Stomach (tissue), 19 donors: ENCODE results near the gene ZIC3. TPM values are rescaled to one million over a fixed set of nuclear protein-coding genes. Genes with fewer than 3 reads are reported as not detected.

Experiments used
- DNase-seq, 2 donors: peaks; one replicate each; pipeline versions ENCODE4 v3.0.0 to v3.0.0-alpha.2; 2013 to 2019
- H3K27ac ChIP-seq, 5 donors: fragments of 200-600 bp in 4 of 5; sonication (generic) in 4 of 5; one replicate each; pipeline ENCODE4 v1.5.1; 2013 to 2019; ENCODE audit warnings: mild to moderate bottlenecking in 1 of 5, moderate library complexity in 1 of 5
- H3K27me3 ChIP-seq, 3 donors: fragments of 200-600 bp; sonication (generic); one replicate each; pipeline ENCODE4 v1.5.1; 2017 to 2019; ENCODE audit warnings: mixed run types in 1 of 3
- H3K36me3 ChIP-seq, 4 donors: fragments of 200-600 bp; sonication (generic); 1 replicate in 3 of 4; 2 replicates in 1 of 4; pipeline ENCODE4 v1.5.1; 2016 to 2019
- H3K4me1 ChIP-seq, 4 donors: fragments of 200-600 bp; sonication (generic); one replicate each; pipeline ENCODE4 v1.5.1; 2016 to 2019
- H3K4me3 ChIP-seq, 4 donors: fragments of 200-600 bp; sonication (generic) in 3 of 4; one replicate each; pipeline ENCODE4 v1.5.1; 2016 to 2019; ENCODE audit warnings: mild to moderate bottlenecking in 1 of 4
- H3K9me3 ChIP-seq, 4 donors: fragments of 200-600 bp; sonication (generic); one replicate each; pipeline ENCODE4 v1.5.1; 2016 to 2019
- CTCF ChIP-seq, 7 experiments: fragments of 450-650 bp in 4 of 7; fragments of 200-600 bp in 3 of 7; sonication (generic) in 3 of 7; IDR thresholded peaks; one replicate each; pipeline ENCODE4 v1.5.1; 2016 to 2019; ENCODE audit warnings: antibody characterized with exemption in 7 of 7, control low read depth in 2 of 7, mild to moderate bottlenecking in 1 of 7
- EP300 ChIP-seq: sonication (generic); formaldehyde crosslinking; IDR thresholded peaks from one replicate; pipeline ENCODE4 v1.6.1; 2017; ENCODE audit warnings: antibody characterized with exemption
- POLR2A ChIP-seq, 4 donors: fragments of 450-650 bp; IDR thresholded peaks; one replicate each; pipeline ENCODE4 v1.6.1; 2016; ENCODE audit warnings: antibody characterized with exemption in 4 of 4, control low read depth in 2 of 4, mild to moderate bottlenecking in 1 of 4, moderate library complexity in 1 of 4
- POLR2AphosphoS5 ChIP-seq, 3 donors: sonication (generic); formaldehyde crosslinking; IDR thresholded peaks; one replicate each; pipeline ENCODE4 v1.6.1; 2016; ENCODE audit warnings: antibody characterized with exemption in 3 of 3
- WGBS, 5 donors: extraction: QIAGEN DNeasy Blood & Tissue Kit in 3 of 5; methylation state at CpG; one replicate each; pipeline versions ENCODE4 v1.1.5 to v1.1.7; 2013 to 2018; 5-methylcytosine and 5-hydroxymethylcytosine counted together
- intact Hi-C: fragments of 100-400 bp; cut with DNase I; formaldehyde crosslinking; loops from one replicate; pipeline ENCODE4 v1.15.1; 2023; ENCODE audit warnings: low total_unique reads
- long read RNA-seq, 10 donors: transcript quantifications; one replicate each; lab custom pipeline, GENCODE V29; 2026
- polyA plus RNA-seq, 3 donors: library from polyadenylated mRNA; stranded (reverse); fragments of 200-250 nt; gene quantifications; one replicate each; pipeline ENCODE4 v1.2.3, GENCODE V29; 2013
- total RNA-seq, 5 donors: library from RNA; depleted of rRNA; stranded (reverse); fragments of >200 nt; gene quantifications; one replicate each; pipeline versions ENCODE4 v1.1.0 to v1.2.3, GENCODE V29; 2014 to 2016
- donor health status: healthy with polysubstance abuse.
- donor health status: Bipolar disorder and iron deficiency.
- donor health status: healthy.

The ZIC3 gene
- not detected for total RNA-seq
- not detected for polyA plus RNA-seq
- long read RNA-seq, donor 1, result 0 reads
- long read RNA-seq, donor 2, result 0 reads
- long read RNA-seq, donor 3, result 0 reads
- long read RNA-seq, donor 4, result 0 reads
- long read RNA-seq, donor 5, result 0 reads
- long read RNA-seq, donor 6, result 0 reads
- long read RNA-seq, donor 7, result 0 reads
- long read RNA-seq, donor 8, result 0 reads
- long read RNA-seq, donor 9, result 0 reads
- long read RNA-seq, donor 10, result 0 reads

DNA sequence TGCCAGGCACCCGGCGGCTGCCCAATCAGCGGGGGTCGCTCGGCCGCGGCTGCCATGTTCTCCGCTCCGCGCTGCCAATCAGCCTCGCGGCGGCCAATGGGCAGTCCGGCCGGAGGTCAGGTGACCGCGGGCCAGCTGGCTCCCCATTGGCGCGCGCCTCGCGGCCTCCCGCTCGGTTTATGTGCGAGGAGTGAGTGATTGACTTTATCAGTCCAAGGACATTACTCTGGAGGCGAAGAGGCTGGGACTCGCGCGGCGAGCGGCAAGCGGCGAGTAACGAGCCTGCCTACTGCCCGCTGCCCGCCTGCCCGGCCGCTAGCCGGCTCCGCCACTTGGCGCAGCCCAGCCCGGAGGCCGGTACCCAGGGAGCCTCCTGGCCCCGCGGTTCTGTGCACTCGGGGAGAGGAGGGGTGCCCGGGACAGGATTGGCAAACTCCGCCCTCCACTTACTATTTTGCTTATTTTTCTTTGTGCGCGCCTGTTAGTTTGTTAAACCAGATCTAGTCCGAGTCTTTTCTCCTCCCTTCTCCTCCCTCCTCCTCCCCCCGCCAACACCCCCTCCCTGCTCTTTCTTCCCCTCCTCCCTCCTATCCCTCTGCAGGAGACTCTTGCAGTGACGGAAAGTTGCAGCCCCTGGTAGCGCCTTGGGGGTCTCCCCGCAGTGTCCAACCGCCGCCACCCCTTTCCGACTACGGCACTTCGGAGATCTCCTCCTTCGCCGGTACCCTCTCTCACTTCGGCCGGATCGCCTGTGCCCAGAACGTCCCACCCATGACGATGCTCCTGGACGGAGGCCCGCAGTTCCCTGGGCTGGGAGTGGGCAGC lies at the start of gene ZIC3:
Gene ZIC3, plus strand, starts transcription at position 207 of the 825 bp plus-strand sequence. Its CDS starts 565 bp downstream, at position 772.
- Histone ChIP-seq H3K9me3 (peaks cover 0 to 22% (median 4%) of the 10 kb centered on the region in 4 donors), H3K4me1 (peaks cover 4 to 42% (median 25%) of the 10 kb centered on the region in 4 donors), H3K36me3 (no peaks in the 10 kb centered on the region), H3K4me3 (peak within 1 kb of the TSS; percentile 49 to 80 (median 58)), H3K27me3 (peaks cover 25 to 100% (median 95%) of the 10 kb centered on the region in 3 donors), H3K27ac (no peak within 1 kb of the TSS)
- intact Hi-C loops, result no loop called here
- TF ChIP-seq CTCF (IDR thresholded peaks at IDR 0.05) (no peak), EP300 (no peak), POLR2AphosphoS5 (IDR thresholded peaks at IDR 0.05) (no peak), POLR2A (IDR thresholded peaks at IDR 0.05) (no peak)
- peak; percentile 63 to 81 for DNase-seq
- 2 to 32% (median 14%) methylated on average over 25 to 69 of the region's 69 CpGs for WGBS, 5 donors

DNA sequence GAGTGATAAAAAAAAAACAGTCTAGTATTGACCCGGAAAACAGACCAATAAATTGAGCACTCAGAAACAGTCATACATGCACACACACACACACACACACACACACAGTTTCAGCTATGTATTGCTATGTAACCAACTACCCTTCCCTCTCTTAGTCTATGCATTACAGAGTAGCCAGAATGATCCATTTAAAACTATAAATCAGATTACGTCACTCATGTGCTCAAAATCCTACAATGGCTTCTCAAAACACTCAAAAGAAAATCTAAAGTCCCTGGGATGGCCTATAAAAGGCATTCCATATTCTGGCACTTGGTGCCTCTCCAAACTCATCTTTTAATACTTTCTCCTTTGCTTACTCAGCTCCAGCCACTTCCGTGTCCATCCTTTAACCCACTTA lies 46.5 kb upstream of the ZIC3 start:
- Histone ChIP-seq H3K36me3 (no peaks in the 10 kb centered on the region), H3K4me1 (no peaks in the 10 kb centered on the region), H3K9me3 (no peaks in the 10 kb centered on the region), H3K4me3 (no peak overlapping the region), H3K27ac (no peak overlapping the region), H3K27me3 (no peaks in the 10 kb centered on the region)
- TF ChIP-seq POLR2A (IDR thresholded peaks at IDR 0.05) (no peak), CTCF (IDR thresholded peaks at IDR 0.05) (no peak), EP300 (no peak), POLR2AphosphoS5 (IDR thresholded peaks at IDR 0.05) (no peak)
- 73 to 81% (median 74%) methylated on average over 3 of the region's 3 CpGs for WGBS, 5 donors
- DNase-seq, result no peak
- intact Hi-C loops, result no loop called here

DNA sequence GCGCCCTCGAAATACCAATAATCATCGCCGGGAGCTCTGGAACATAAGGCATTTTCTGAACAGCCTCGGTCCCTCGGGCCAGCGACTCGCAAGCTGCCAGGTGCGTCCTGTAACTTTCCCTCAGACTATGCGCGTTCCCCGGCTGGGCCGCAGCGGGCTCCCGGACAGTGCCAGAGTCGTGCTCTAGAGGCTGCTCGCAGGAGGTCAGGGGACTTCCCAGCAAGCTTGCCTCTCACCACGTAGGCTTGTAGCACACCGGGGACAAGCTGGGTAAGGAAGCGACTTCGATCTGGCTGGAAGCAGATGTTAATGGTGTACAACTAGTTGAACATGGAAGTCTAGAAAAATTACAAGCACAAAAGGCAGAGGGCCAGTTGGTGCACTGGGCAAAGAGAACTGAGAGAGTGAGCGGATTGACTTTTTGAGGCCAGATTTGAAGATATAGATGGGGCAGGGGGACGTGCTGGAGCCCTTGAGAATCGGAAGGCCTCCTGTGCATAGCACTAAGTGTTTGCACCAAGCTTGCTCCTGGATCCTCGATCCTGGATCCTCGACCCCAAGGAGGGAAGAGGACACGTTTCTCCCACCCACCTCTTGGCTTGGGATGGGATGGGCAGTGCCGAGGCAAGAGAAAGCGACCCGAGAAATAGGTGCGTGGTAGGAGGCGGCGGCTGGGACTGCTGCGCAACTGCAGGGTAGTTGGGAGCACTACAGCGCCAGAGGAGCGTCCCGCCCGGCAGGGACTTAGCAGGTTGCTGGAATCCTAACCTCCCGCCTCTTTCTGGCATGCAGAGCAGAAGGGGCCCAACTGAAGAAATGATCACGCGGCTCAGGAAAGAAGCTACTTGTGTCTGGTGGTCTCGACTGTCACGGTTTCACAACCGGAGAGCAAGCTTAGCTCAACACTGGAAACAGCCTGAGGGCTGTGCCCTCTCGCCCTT lies 19.9 kb upstream of the ZIC3 start:
- DNase-seq, result no peak
- H3K4me1 ChIP-seq, result peaks cover 0 to 14% (median 6%) of the 10 kb centered on the region in 4 donors
- no peak for TF ChIP-seq EP300
- TF ChIP-seq POLR2AphosphoS5 (IDR thresholded peaks at IDR 0.05), result no peak
- no peak for TF ChIP-seq CTCF (IDR thresholded peaks at IDR 0.05)
- TF ChIP-seq POLR2A (IDR thresholded peaks at IDR 0.05), result no peak
- no peak overlapping the region for H3K27ac ChIP-seq
- no peaks in the 10 kb centered on the region for H3K36me3 ChIP-seq
- 6 to 41% (median 11%) methylated on average over 31 to 45 of the region's 45 CpGs for WGBS, 5 donors
- no peak overlapping the region for H3K4me3 ChIP-seq
- peaks cover 14 to 65% (median 58%) of the 10 kb centered on the region in 3 donors for H3K27me3 ChIP-seq
- intact Hi-C loops, result no loop called here
- H3K9me3 ChIP-seq, result peaks cover 0 to 31% (median 10%) of the 10 kb centered on the region in 4 donors

DNA sequence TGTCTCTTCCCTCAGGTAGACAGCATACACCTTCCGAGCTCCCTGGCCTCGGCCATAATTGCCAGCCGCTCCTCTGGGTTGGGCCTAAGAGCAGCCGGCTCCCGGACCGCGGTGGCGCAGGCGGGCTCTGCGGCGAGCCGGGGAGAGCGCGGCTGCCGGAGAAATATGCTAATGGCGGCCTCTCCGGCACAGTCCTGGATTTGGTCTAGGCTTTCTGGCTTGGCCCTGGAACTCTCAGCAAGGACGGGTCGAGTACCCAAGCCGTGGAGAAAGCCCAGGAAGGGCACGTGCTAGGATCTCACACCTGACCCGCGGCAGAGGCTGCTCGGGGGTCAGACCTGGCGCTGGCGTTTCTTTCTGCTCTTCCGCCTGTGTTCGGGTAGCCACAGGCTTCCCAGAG lies 18.6 kb upstream of the ZIC3 start:
- Histone ChIP-seq H3K9me3 (peaks cover 0 to 31% (median 10%) of the 10 kb centered on the region in 4 donors), H3K27me3 (peaks cover 14 to 78% (median 67%) of the 10 kb centered on the region in 3 donors), H3K27ac (no peak overlapping the region), H3K36me3 (no peaks in the 10 kb centered on the region), H3K4me3 (no peak overlapping the region), H3K4me1 (peaks cover 0 to 14% (median 6%) of the 10 kb centered on the region in 4 donors)
- intact Hi-C loops, result no loop called here
- no peak for TF ChIP-seq POLR2A (IDR thresholded peaks at IDR 0.05)
- TF ChIP-seq EP300, result no peak
- no peak for TF ChIP-seq CTCF (IDR thresholded peaks at IDR 0.05)
- TF ChIP-seq POLR2AphosphoS5 (IDR thresholded peaks at IDR 0.05), result no peak
- no peak for DNase-seq
- 4 to 34% (median 6%) methylated on average over 6 to 28 of the region's 28 CpGs for WGBS, 5 donors
